Measurements from ENCODE around the gene PPAN.

DNA sequence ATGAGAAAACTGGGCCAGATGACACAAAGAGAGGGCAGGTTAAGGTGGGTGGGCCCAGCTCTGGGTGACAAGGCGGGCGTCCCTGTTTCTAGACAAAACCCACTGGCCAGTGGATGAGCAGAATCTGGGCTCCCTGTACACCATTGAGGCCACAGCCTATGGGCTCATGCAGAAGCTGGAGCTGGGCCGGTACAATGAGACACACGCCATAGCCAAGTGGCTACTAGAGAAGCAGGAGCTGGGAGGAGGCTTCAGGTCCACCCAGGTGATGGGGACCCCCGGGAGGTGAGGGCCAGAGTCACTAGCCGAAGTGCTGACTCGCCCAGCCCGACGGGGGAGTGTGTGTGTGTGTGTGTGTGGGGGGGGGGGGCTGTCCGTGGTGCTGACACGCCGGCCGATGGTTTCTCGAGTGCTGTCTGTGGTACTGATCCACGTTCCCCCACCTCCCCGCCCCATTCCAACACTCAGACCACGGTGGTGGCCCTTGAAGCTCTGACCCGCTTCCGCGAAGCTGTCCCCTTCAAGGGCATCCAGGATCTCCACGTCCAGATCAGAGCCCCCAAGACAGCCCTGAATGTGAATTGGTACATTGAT lies 44.3 kb upstream of the PPAN start:
- no peak for TF ChIP-seq CTCF (IDR thresholded peaks at IDR 0.05)
- TF ChIP-seq POLR2A (IDR thresholded peaks at IDR 0.05): no peak
- no peak for TF ChIP-seq EP300 (IDR thresholded peaks at IDR 0.05)

Data from ovary (tissue), 3 donors.